CMK (cell line): Measurements from ENCODE around the gene SURF6.
A peak's percentile ranks its signal among the peaks of the same experiment; 100 is the strongest.

Experiments used
- DNase-seq: peaks from one replicate; pipeline ENCODE4 v3.0.0-alpha.2; 2010; ENCODE audit warnings: low read depth

SURF6 gene

GRCh38 chr9:133367778-133368177 is 31.8 kb upstream of the SURF6 start:
- DNase-seq = no peak

DNA sequence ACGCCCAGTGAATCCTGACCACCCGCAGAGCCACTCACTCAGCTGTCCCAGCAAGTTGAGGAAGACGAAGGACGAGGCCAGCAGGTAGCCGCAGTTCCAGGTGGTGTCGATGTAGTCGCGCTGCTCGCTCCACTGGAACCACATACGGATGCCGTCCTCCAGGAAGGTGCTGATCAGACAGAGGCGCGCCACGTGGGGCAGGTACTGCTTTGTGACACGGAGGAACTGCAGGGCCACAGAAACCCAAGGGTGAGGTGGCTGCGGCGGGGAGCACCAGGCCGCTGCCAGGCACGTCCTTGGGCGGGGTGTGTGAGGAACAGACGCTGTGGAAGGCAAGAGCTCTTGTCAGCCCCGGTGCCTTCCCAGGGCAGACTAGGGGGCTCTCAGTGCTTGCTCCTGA is 31.2 kb upstream of the SURF6 start:
- DNase-seq = no peak

DNA sequence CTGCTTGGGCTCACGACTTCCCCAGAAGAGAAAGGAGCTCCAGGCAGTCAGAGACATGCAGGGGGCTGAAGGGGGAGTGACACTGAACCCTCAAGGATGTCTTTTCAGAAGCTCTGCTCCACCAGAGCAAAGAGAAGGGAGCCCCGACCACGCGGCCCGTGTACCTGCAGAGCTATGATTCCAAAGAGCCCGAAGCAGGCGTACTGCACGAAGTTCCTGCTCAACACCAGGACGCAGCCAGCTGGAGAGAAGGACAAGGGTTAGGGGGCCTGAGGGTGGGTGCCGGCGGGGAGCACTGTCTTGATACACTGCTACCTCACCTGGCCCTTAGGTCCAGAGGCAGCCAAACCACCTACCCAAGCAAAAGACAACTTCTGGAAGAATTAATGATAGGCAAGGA is 30.4 kb upstream of the SURF6 start:
- DNase-seq = no peak

DNA sequence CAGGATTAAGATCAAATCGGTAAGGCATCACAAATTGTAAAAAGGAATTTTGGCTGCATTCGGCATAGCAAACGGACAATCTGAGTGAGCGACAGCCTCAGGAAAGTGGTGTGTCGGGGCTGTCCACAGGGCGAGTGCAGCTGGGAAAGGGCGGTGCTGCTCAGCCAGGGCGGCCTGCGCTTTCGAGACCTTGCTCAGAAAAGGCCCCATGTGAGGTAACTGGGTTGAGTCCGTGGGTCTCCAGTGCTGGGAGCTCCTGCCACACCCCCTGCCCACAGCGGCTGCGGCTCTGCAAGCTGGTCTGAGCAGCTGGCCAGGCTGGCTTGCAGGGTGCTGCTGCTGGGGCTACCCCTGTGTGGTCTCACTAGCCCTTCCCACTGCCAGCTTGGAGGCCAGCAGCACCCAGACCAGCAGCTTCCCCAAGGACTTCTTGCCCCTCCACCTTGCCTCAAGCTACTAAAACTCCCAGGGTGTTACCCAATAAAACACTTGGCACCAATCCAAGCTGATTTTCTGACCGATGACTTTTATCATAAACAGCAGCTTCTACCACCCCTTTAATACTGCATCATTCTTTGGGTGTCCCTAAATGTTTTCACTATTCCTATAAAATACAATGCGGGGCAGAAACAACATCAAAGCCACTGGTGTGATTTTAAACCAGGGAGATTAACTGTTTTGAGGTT is 26.5 kb upstream of the SURF6 start:
- no peak for DNase-seq

DNA sequence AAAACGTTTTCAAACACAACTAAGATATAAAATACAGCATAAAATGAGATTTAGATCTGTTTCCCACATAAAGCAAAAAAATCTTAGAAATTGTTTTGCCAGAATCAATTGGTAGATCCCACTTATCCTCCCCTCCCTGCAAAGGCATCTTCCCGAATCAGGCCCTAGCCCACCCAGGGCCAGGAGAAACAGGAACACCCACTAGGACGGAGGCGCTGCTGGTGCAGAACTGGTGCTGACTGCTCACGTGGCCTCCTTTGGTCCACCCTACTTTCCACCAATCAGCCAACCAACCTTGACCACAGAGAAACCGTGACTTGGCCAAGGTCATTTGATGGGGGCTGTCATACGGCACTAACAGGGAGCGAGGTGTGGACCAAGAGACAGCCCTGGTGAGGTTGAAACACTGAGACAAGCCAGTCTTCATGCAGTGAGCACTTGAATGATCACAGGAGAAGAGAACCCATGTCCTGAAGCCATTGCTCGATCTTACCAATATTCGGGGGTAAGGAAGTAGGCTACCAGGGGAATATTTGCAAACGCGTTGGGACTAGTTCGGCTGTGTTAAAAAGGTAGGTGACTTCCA is 25.6 kb upstream of the SURF6 start:
- no peak for DNase-seq

DNA sequence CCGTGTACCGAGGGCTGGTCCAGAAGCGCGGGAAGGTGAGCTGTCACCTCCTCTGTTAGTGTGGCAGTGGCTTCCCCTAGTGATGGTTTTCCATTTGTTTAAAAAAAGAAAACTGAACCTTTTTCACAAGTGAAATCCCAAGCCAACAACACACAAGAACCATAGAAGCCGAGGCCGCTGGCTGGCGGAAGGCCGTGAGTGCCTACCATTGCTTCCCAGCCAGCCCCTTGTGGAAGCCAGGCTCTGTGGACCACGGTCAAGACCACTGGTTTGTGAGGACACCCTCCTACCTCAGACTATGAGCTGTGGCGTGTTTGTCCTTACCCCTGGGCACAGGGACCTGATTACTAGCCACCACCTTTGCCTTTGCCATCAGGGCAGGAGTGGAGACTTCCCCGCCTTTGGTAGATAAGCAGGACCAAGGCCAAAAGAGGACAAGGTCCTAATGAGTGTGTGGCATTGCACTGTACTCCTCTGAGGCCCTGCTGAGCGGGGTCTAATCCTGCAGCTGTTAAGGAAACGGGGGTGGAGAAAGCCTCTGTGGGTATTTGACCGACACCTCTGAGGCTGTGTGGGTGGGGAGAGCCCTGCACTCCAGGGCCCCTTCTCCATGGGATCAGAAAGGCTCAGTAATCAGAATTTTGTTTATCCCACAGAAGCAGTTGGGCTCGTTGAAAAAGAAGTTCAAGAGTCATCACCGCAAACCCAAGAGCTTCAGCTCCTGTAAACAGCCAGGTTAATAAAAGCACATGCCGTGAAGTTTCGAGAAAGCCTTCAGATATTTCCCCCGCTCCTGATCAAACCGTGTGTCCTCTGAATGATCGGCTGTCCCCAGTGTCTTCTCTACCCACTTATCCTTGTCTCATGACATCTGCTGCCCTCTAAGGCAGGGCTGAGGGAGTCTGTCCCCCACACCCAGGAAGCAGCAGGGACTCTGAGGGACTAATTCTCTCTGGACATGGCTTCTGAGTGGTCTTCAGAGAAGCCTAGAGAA is 24.7 kb upstream of the SURF6 start:
- no peak for DNase-seq

- no peak for DNase-seq
Observed at GRCh38 chr9:133359399-133360175, 23.6 kb upstream of the SURF6 start.

DNA sequence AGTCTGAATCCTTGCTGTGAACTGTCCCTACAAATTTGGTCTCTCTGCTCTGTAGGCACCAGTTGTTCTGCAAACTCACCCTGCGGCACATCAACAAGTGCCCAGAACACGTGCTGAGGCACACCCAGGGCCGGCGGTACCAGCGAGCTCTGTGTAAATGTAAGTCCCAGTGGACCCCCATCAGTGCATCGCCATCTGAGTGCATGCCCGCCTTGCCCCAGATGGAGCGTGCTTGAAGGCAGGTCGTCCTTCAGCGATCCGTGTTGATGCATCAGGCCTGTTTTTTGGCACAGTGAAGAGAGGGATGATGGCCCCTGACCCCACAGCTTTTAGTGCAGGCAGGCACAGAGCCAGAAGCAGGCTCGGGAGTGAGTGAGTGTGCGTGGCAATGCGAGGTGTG is 21.7 kb upstream of the SURF6 start:
- DNase-seq = no peak

DNA sequence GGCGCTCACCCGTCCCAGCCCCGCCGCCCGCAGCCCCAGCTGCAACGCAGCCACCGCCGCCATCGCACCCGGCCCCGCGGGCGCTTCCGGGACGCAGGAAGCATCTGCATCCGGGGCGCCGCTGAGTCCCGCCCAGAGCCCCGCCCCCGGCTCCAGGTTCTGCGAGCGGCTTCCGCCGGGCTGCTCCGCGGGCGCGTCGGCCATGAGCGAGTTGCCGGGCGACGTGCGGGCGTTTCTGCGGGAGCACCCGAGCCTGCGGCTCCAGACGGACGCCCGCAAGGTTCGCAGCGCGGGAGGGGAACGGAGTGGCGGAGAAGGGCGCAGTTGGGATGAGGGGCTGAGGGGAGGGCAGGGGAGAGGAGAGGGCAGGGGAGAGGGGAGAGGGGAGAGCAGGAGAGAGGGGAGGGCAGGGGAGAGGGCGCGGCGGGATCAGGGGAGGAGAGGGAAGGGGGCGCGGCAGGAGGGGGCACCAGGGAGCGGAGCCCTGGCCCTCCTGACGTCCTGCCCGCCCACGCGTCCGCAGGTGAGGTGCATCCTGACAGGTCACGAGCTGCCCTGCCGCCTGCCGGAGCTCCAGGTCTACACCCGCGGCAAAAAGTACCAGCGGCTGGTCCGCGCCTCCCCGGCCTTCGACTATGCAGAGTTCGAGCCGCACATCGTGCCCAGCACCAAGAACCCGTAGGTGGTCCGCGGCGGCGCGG is 20.6 kb upstream of the SURF6 start, which contains the start of the genes SURF1 and SURF2:
TSS of gene SURF1 (minus strand) at position 97 of the 701 bp plus-strand sequence. CDS start at position 63, 34 bp downstream.
TSS of gene SURF2 (plus strand) at position 160 of the 701 bp plus-strand sequence. CDS start at position 203, 43 bp downstream.
- no peak for DNase-seq

DNA sequence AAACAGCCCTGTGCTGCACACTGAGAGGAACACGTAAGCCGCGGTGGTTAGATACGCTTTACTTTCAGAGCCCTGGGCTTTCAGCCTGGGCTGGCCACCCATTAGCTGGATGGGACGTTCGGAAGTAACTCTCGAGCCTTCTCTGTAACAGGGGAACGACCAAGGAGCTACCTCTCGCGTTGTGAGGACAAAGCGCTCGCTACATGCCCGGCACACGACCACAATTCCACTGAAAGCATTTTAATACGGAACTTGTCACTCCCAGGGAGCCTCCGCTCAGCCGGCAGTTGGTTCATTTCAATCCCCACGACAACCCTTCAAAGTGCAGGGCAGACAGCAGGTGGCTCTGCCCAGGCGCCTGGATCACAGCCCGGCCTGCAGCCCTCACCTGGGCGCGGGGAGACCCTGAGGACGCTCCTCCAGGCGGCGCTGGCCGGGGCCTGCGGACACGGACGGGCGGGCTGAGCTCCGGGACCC is 19.9 kb upstream of the SURF6 start:
- no peak for DNase-seq

- no peak for DNase-seq
Observed at GRCh38 chr9:133354766-133355165, 18.8 kb upstream of the SURF6 start.

DNA sequence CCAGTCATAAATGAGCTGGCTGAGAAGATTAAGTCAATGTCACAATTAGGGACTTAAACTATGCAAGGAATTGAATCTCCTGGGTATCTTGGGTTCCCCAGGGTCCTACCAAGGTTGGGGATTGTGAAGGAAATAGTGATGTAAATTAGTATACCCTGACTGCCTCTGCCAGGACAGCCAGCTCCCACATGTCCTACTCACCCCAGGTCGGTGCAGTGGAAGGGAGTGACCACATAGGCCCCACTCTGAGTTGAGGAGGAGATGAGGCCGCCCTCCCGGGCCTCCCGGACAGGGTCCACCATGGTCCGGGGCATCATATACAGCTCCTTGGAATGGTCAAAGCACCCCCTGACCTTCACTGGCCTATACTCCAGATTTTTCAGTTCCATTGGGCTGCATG is 17.6 kb upstream of the SURF6 start:
- no peak for DNase-seq

DNA sequence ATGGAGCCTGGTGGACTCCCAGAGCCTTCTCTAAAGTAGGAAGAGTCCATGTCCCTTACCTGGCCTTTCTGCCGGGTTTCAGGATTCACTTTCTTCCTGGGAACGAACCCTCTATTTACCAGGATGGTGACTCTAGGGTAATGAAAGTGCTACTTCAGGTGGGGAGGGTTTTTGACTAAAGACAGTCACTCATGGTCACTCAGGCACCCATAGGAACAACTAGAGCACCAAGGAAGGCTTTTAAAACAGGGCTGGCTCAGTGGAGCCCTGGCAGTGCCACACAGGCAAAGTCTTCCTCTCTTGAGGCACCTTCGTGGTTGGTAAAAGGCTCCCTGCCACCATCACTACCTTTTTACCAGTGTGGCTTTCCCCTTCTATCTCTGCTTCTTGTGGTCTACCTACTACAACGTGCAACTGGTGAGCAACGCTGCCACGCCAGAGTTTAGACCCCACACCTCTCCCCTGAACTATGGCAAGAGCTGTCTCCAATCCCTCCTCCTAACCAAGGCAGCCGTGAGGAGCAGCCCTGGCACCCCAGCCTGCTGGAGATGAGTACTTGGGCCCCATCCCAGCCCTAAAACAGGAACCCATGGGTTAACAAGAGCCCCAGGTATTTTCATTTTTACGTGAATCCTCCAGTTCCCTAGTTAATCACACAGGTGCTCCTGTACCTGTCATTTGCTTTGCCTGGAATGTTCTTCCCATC is 16.8 kb upstream of the SURF6 start:
- no peak for DNase-seq

DNA sequence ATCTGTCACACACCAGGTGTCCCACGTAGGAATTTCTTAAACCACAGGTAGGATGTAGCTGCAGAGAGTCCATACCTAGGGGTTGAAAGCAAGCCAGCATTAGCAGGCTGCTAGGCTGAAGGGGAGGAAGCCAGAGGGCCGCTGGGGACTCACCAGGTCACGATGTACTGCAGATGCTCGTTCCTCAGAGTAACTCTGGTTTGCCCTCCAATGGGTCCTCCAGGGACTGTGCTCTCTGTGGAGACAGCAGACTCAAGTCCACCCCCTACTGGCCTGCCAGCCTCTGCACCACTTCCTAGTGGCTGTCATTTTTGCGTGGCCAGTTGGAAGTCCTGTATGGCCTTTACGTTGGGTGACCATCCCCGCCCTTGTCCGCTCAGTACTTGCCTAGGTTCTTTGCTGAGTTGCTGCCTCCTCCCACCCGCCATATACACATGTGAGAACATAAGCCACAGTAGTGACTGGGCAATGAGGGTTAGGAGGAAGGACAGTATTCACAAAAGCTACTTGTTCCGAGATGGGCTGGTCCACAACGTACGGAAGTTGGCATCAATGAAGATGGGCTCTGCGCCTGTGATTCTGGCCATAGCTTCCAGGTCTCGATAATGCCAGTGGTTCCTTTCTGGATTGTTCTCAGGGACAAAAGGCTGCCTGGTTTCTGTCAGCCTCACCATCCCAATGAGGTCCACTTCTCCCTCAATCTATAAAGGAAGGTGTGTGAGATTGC is 16.1 kb upstream of the SURF6 start:
- no peak for DNase-seq

DNA sequence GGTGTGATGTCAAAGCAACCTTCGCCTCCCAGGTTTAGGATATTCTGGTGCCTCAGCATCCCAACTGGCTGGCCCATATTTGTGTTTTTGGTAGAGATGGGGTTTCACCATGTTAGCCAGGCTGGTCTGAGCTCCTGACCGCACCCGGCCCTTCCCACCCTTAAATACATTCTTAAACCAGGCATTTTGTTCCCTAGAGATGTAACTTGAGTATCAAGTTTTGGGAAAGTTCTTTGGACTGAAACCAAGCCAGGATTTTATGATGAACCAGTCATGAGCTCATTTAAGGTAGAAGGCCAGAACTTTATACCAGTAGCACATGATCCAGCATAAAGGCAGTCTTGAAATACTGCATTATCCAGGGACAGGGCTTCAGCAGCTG is 15.5 kb upstream of the SURF6 start:
- no peak for DNase-seq

- DNase-seq = no peak
Observed at GRCh38 chr9:133349965-133350616, 14.1 kb upstream of the SURF6 start.

DNA sequence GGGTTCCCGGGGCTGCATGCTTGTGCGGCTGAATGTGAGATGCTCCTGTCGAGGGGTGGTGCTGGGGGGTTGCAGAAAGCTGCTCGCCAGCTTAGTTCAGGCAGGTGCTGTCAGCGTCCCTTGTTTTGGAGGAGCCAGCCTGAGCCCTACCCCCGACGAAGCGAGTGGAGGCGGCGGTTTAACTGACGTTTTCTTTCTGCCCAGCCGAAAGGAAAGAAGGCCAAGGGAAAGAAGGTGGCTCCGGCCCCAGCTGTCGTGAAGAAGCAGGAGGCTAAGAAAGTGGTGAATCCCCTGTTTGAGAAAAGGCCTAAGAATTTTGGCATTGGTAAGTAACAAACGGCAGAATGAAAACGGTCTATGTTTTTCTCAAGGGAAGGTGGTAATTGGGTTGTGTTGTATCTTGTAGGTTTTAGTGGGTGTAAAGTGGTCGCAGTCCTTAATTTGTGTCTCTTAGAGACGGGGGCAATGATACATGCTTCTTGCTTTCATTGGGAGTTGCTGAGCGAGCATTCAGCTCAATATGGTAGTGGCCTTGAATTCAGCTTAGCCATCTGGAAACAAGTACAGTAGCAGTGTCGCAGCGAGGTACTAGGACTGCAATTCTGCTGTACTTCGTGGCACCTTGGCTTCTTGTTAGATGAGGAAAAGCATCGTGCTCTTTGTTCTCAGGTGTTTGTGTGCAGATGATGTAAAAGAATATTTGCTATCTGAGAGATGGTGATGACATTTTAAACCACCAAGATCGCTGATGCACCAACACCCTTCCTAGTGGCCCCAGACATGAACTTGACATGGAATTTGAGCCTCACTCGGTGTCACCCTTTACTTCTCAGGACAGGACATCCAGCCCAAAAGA is 13.0 kb upstream of the SURF6 start:
- no peak for DNase-seq

GRCh38 chr9:133347985-133348717 is 12.2 kb upstream of the SURF6 start, which contains the start of the genes MED22 and RPL7A:
TSS of gene MED22 (minus strand) at chr9:133348131. CDS start at chr9:133346662, 1,469 bp downstream.
TSS of gene RPL7A (plus strand) at chr9:133348218. CDS start at chr9:133348244, 26 bp downstream.
- peak; percentile 66 for DNase-seq
